SIG-M5 treated with dmso at 0.1 percent for 504 hours (cell line): Measurements from ENCODE around the gene PROSER2.

Experiments
- DNase-seq: peaks from one replicate; lab custom pipeline; 2025; ENCODE audit not compliant: unreplicated experiment; lab: John Stamatoyannopoulos, UW

The PROSER2 gene

DNA sequence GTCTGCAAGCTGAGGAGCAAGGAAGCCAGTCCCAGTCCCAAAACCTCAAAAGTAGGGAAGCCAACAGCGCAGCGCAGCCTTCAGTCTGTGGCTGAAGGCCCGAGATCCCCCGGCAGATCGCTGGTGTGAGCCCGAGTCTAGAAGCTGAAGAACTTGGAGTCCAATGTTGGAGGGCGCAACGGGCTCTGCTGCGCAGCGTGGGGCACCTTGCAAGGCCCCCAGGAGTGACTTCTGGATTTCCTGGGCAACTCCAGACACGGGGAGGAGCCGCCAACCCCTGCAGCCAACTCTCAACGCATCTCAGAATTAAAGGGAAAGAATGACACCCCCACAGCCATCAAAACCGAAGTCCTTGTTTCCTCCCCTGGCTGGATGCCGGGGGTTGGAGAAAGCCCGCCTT is 18.8 kb upstream of the PROSER2 start:
- DNase-seq = no peak

GRCh38 chr10:11805792-11806191 is 17.4 kb upstream of the PROSER2 start:
- DNase-seq = no peak

DNA sequence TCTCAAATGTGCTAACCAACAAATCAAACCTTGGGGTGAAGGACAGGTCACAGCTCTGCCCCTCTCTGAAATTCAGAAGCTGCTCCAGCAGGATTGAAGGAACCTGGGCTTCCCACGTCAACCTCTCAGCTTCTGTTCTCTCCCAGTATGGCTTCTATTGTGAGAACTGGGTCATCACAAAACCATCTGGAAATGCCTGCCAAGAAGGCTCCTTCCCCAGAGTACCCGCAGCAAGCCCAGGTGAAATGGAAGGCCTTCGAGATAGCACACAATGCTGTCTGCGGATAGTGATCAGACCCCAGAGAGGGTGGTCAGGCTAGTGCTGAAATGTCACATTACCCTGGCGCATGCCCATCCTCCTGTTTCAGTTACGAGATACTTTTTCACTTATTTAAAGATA is 16.4 kb upstream of the PROSER2 start:
- DNase-seq = no peak

- DNase-seq = no peak
Observed at GRCh38 chr10:11808808-11809207, 14.3 kb upstream of the PROSER2 start.

DNA sequence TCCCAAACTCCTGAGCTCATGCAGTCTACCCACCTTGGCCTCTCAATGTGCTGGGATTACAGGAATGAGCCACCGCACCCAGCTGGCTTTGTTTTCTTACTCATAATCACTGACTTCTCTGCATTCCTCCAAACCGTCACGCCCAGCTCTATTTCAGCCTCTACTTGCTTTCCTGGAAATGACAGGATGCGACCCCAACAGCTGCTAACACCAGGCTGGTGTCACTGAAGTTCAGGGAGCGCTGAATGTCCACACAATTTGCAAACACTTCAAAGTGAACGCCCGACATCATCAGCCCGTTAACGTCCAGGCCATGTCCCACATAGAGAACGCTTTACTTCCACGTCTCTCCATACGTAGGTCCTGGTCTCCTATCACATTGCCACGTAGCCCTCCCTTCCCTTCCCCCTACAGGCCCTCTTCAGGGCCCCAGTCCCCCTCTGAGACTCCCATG is 12.8 kb upstream of the PROSER2 start:
- DNase-seq = no peak

DNA sequence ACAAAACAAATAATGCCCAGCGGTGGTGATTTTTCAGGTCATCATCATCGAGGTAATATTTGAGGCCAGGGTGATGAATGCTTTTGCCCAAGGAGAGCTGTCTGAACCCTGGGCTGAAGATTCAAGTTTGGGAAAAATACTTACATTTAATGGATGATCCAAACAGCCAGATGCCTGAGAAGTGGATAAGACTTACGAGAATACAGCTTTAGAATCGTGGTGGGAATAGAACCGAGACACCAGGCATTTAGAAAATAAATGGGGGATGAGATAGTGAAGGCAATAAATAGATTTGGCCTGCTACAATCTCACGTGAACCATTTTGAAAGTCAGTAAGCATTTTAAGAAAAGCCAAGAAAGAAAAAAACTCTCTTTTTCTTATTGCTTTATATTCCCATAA is 12.2 kb upstream of the PROSER2 start:
- DNase-seq = no peak

- DNase-seq = no peak
Observed at GRCh38 chr10:11813177-11813576, 10.0 kb upstream of the PROSER2 start.

DNA sequence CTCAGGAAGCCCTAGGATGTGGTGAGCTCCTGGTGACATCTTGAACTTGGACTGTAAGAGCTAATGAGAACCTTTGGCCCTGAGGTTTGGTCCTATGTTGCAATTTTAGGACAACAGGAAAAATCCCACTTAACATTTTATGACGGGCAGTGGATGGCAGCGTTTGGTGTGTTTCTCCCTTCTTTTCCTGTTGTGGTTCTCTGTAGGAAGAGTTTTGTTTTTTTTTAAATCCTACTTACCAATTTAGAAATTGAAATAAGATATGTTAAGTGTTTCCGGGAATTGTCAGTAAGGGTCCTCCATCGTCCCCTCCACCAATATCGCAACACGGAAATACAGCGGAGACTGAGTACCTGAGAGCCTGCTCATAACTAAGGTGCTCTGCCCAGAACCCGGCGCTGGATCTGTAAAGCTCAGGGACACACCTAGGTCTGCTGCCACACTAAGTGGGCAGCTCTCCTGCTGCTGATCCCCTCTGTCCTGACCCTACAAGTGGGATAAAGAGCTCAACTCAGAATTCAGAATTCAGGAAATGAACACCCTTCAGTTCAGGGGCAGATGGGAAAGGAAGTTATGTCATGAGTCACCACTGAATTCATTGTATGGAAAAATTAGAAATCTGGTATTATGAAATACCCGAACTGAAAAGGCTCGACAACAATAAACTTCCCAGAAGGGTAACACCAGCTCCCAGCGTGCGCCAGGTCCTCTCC is 9.1 kb upstream of the PROSER2 start:
- DNase-seq = peak; percentile 51

DNA sequence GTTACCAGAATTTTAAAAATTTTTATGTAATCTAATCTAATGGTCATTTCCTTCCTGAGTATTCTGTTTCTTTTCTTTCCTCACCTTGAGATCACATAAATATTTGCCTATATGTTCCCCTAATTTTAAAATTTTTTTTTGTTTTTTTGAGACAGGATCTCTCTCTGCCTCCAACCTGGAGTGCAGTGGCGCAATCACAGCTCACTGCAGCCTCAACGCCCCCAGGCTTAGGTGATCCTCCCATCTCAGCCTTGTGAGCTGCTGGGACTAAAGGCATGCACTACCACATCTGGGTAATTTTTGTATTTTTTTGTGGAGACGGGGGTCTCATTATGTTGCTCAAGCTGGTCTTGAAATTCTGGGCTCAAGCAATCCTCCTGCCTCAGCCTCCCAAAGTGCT is 4.1 kb upstream of the PROSER2 start:
- no peak for DNase-seq

- DNase-seq = no peak
Observed at GRCh38 chr10:11822026-11822756, 965 bp upstream of the PROSER2 start.

GRCh38 chr10:11822809-11823121 is 391 bp upstream of the PROSER2 start:
- no peak for DNase-seq

- no peak for DNase-seq
Observed at GRCh38 chr10:11823989-11824346, 812 bp downstream of the PROSER2 start.

DNA sequence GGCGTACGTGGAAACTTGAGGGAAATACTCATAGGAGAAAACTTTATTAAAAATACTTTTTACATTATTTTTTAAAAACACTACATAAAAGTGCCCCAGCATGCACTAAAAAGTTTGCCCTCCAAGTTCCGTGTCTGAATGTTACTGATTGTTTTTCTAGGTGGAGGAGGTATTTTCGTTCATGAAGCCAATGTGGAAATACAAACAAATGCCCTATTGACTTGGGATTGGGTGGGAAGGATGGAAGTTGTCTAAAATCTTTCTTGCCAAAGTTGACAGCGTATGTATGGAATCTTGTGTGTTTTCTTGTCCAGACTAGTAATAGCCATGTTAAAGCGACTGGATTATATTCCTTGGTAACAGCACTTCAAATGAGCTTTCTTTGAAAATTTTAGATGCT is 1.2 kb downstream of the PROSER2 start:
- DNase-seq = no peak

GRCh38 chr10:11824825-11825224 is 1.7 kb downstream of the PROSER2 start:
- no peak for DNase-seq

GRCh38 chr10:11825796-11826414 is 2.7 kb downstream of the PROSER2 start:
- DNase-seq = no peak

DNA sequence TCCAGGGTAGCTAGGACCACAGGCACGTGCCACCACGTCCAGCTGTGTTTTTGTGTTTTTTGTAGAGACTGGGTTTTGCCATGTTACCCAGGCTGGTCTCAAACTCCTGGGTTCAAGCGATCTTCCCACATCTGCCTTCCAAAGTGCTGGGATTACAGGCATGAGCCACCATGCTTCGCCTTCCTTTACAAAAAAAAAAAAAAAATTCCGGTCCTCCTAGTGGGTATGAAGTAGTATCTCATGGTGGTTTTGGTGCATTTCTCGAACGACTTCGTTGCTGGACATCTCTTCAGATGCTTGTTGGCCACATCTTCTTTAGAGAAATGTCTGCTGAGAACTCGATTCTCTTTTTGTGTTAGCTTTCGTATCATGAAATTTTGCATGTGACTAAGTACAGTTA is 3.9 kb downstream of the PROSER2 start:
- DNase-seq = no peak

DNA sequence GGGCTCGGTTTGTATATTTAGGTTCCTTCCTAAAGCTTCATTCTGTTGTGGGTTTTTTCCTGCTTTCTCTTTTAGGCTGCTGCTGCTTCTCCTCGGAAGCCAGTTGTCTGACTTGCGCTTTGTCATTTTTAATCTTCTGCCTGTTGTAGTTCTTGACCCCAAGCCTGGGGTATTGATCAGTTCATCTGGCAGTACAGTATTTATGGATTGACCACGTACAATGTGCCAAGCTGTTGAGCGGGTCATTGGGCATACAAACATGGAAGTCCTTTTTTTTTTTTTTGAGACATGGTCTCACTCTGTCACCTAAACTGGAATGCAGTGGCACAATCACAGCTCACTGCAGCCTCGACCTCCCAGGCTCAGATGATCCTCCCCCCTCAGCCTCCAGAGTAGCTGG is 4.3 kb downstream of the PROSER2 start:
- no peak for DNase-seq

- no peak for DNase-seq
Observed at GRCh38 chr10:11828682-11829284, 5.6 kb downstream of the PROSER2 start.

- peak; percentile 15 for DNase-seq
Observed at GRCh38 chr10:11830836-11831519, 7.8 kb downstream of the PROSER2 start.

DNA sequence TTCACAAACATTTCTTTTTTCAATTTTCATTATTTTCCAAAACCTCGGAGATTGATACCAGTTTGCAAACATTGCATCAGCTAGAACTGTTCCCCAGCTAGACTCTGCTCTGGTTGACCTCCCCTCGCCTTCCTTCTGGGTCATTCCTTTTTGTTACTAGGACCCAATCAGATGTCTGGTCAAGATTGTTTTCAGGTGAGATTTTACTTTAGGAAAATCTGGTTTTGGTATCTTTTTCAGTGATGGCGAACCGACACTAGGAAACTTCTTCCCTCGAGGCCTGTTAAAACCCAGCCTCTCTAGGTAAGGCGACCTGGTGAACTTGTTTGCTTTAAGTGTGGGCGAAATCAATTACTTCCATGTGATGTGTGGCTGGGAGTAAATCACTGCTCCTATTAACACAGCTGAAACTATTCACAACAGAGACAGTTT is 8.4 kb downstream of the PROSER2 start:
- DNase-seq = peak; percentile 14

- no peak for DNase-seq
Observed at GRCh38 chr10:11832042-11832441, 8.9 kb downstream of the PROSER2 start.
